PC-9 (cell line): ENCODE measurements around the gene DSEL.

Source experiments
- EZH2 ChIP-seq: fragments of 200-600 bp; sonication (generic); IDR thresholded peaks from 2 replicates; pipeline ENCODE4 v1.8.0; 2017; ENCODE audit warnings: antibody characterized with exemption, low read depth
- TF ChIP-seq, protein P1 (sequence below): fragments of 200-600 bp; sonication (generic); conservative IDR thresholded peaks from 2 replicates; pipeline ENCODE4 v1.6.1; 2017; ENCODE audit warnings: mixed run types, antibody characterized with exemption, mild to moderate bottlenecking, moderate library complexity

DNA sequence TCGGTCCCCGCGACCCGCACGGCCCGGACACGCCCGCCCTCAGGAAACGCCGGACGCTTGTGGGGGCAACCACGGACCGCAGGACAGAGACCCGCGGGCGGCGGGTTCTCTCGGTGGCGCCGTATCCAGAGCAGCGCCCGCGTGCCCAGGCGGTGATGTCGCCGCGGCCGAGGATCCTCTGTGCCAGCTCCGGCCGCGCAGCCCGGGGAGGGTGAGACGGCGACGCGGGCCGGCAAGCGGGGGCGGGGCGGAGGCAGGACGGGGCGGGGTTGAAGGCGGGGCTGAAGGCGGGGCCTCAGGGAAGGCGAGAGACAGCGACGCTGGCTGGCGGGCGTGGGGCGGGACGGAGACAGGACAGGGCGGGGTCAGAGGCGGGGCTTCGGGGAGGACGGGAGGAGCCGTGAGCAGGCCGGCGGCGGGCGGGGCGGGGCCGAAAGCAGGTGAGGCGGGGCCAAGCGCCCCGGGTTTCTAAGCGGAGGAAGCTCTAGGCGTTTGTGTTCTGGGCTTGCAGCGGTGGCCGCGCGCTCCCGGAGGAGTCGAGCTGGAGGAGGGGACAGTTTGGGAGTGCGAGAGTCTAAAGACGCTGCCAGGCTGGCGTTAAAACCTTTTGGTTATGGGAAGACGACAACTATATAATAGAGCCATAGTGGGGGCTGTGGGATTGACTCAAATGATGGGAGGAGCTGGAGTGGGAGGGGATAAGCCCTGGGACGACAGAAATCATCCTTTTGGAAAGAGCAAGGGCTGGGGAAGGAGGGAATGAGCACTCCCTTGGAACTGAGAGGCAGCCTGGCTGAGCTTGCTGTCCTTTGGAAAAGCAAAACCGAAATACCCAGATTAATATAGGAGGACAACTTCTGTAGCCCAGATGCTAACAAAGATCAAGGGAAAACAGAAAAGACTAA, at the start of gene DSEL:
- TF ChIP-seq, protein P1, sequence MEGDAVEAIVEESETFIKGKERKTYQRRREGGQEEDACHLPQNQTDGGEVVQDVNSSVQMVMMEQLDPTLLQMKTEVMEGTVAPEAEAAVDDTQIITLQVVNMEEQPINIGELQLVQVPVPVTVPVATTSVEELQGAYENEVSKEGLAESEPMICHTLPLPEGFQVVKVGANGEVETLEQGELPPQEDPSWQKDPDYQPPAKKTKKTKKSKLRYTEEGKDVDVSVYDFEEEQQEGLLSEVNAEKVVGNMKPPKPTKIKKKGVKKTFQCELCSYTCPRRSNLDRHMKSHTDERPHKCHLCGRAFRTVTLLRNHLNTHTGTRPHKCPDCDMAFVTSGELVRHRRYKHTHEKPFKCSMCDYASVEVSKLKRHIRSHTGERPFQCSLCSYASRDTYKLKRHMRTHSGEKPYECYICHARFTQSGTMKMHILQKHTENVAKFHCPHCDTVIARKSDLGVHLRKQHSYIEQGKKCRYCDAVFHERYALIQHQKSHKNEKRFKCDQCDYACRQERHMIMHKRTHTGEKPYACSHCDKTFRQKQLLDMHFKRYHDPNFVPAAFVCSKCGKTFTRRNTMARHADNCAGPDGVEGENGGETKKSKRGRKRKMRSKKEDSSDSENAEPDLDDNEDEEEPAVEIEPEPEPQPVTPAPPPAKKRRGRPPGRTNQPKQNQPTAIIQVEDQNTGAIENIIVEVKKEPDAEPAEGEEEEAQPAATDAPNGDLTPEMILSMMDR, result no peak
- TF ChIP-seq EZH2, result no peak
